GM21381 (cell line): ENCODE measurements around the gene SMG7.
A peak's percentile ranks its signal among the peaks of the same experiment; 100 is the strongest.

ENCODE experiments used
- ATAC-seq: cut with Tn5 transposase; IDR thresholded peaks from one replicate; pipeline ENCODE4 v1.9.1; 2021; ENCODE audit warnings: mild to moderate bottlenecking, moderate library complexity; ENCODE audit not compliant: unreplicated experiment

Gene SMG7

DNA sequence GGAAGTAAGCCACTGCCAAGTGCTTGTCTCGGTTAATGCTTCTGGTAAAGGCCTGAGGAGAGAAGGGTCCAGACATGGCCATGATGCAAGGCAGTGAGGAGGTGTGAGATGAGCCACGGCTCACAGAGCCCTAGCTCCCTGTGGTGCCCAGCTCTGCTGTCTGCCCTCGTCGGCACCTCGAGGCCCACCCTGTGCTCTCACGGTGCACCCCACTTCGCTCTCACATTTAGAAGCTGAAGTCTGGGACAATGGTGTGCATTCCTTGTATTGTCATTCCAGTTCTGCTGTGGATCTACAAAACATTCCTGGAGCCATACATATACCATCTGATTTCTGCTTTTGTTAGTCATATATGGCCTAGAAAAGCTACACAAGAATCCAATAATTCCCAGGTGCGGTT is 114.6 kb downstream of the SMG7 start:
- no peak for ATAC-seq

DNA sequence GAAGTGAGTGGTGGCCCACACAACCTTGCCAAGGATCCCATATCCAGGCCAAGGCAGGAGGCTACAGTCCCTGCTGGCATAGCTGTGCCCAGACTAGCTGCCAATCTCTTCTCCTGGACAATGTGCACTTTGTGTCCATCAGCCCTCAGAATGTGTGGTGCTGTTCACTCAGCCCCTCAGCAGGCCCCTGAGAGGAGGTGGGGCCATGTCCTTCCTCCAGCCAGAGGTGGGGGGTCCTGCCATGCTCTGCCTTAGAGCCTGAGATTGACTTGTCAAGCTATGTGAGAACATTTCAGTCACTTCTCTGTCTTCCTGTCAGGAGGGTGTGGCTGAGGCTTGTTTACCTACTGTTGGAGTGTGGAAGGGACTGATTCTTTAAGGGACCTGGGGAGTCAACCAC is 116.5 kb downstream of the SMG7 start:
- ATAC-seq, result no peak

DNA sequence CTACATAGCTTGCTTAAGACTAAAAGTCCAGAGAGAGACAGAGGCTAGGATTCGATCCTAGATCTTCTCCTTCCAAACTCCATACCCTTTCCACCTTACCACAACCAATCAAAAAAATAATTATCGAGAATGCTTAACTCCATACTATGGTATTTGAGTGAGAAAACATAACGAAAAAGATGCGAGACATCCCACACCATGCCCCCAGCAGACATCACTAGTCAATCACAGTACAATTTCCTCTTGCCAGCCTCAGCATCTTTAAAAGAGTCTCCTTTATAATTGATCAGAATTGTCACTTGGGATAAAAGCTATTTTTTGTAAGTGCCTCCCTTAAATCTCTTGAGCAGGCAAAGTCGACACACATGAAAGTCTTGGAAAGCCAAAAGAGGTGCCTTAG is 117.1 kb downstream of the SMG7 start:
- no peak for ATAC-seq

DNA sequence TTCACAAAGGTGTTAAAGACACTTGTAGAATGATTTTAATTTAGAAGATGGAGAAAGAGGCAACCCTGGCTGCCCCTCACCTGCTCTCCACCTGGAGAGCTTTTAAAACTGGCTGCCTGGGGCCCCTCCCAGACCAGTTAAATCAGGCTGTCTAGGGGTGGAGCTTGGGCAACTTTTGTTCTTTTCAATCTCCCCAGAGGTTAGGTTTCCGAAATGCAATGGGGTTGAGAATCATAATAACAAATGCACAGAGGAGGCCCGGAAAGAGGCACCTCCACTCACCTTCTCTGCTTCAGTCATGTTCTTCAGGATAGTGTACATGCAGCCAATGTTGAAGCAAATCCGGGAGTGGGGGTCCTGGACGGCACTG is 117.6 kb downstream of the SMG7 start:
- peak; percentile 16 for ATAC-seq

DNA sequence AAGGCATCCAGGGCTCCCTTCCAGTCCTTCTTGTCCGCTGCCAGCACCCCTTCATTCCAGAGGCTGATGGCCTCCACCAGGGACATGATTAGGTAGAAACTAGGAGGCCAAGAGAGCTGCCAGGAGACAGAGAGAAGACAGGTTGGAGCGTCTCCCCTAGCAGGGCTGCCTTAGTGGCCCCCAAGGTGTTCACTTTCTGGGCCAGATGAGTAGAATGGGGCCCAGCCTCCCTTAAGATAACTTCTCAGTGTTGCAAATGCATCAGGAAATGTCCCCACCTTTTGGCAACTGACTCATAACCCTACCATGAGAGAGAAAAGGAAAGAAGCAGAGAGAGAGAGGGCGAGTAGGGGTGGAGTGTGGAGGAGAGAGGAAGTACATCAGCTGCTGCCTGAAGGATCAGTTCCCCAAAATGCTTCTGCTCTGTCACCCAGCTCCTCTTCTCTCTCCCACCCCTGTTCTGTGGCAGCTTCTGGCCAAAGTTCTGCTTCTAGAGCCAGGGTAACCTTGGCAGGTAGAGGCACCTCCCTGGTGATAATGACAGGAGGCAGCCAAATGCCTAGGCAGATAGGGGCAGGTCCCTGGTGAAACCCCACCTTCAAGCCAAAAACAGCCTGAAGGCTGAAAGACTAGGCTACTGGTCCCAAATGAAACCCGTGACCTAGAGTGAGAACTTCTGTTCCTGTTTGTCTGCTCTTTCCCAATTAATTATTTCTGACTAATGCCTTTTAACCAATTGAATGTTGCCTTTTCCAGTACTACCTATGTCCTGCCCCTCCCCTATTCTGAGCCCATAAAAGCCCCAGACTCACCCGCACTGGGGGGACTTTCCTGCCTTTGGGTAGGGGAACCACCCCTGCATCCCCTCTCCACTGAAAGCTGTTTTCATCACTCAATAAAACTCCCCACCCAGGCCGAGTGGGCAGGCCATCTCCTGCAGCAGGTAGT is 118.2 kb downstream of the SMG7 start, which contains the start of gene NCF2:
Gene NCF2, minus strand, starts transcription at position 216 of the 948 bp plus-strand sequence. Its CDS starts 130 bp downstream, at position 86.
- peak; percentile 84 for ATAC-seq

DNA sequence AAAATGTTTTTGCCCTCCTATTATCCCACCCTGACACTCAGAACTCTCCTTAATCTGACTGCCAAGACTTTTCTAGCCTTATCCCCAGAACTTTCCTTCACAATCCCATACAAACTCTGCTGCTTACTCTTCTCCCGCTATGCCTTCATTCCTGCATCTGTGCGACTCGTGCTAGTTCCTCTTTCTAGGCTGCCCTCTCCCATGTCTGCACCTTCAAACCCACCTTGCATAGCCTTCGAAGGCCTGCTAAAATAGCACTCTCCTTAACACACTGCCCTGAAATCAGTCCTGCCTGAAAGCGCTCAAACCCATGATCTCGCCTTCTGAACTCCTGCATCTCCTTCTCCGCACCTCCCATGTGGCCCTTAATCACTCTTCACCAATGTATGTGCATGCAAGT is 120.4 kb downstream of the SMG7 start:
- ATAC-seq, result no peak

DNA sequence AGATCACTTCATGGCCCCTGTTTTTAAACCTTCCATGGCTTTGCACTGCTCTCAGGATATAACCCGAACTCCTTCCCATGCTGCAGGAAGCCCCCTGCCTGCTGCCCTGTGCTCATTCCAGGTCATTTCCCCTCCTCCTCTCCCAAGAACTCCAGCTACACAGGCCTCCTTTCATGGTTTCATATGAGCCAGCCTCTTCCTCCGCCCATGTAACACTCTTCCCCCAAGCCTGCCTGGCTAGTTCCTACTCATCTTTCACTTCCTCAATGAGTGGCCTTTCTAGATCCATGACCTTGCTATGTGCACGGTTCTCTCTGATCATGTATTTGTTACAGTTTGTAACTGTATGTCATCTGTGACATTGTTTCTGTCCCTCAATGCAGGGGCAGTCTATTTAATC is 121.1 kb downstream of the SMG7 start:
- peak; percentile 37 for ATAC-seq

DNA sequence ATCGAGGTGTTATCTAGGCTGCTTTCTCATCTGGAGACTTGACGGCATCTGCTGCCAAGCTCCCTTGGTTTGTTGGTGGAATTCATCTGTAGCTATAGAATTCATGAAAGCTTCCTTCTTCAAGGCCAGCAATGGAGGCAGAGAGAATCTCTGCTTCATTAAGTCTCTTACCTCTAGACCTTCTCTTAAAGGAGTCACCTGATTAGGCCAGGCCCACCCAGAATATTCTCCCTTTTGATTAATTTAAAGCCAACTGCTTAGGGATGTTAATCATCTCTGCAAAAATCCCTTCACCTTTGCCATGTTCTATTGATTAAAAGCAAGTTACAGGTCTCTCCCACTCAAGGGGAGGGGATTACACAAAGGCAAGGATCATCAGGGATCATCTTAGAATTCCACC is 123.2 kb downstream of the SMG7 start:
- ATAC-seq, result no peak

DNA sequence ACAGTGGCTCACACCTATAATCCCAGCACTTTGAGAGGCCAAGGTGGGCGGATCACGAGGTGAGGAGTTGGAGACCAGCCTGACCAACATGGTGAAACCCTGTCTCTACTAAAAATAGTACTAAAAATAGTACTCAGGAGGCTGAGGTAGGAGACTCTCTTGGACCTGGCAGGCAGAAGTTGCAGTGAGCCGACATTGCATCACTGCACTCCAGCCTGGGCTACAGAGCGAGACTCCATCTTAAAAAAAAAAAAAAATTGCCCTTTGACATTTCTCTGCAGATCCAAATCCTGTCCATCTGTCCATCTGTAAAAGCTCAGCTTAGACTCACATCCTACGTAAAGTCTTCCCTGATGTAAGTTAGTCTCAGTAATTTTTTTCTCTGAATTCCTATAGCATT is 124.2 kb downstream of the SMG7 start:
- ATAC-seq, result no peak

DNA sequence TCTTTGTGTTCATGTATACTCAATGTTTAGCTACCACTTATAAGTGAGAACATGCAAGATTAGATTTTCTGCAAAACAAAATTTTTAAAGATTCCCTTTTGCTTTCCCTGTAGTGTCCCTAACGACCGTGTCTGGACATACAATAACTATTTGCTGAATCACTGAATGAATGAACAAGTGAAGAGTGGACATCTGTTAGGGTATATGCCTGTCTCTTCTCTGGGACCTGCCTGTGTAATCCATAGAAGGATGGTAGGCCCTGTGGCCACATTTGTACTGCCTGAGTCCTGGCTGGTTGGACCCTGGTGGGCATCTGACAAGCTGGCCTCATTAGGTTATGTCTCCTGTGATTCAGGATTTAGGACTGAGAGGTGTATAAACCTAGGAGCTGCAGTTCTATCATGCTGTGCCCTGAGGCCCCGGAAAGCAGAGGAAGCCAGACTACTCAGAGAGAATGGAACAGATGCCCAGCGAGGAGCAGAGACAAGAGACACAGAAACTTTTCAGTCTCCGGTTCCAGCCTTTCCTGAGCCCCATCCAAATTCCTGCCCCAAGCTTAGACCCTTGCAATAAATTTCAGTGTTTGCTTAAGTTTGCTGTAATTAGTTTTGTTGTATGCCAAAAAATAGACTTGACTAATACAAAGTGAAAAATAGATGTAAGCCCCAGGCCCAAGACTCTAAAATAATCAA is 125.5 kb downstream of the SMG7 start:
- no peak for ATAC-seq

DNA sequence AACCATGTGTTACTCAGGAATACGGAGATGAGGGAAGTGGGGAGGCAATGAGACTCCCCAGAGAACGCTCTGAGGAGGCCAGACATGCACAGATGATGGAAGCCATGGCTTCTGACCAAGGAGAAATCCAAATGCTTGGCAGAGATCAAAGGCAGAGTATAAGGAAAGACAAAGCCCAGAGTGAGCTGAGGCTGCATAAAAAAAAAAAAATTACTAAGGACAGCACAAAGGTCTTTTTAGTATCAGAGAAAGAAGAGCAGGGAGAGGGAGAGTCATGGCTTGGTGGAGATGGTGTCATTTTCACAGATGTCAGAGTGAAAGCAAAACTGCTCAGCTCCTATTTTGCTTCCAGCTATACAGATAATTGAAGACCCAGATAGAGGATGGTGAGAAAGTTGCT is 126.1 kb downstream of the SMG7 start:
- peak; percentile 79 for ATAC-seq

DNA sequence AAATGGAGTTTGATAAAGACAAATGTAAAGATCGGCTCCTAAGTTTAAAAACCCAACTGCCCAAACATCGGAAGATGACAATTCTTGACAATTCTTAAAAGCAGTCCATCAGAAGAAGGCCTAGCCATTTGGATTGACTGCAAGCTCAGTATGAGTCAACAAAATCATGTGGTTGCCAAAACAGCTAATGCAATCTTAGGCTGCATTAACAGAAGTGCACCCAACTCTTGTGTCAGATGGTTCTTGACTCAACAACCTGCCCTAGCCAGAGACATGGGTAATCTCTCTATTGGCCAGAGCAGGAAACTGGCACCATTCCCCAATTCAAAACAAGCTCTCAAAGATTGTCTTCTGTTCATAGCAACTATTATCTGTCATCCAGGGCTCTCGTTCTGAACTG is 127.8 kb downstream of the SMG7 start:
- no peak for ATAC-seq

DNA sequence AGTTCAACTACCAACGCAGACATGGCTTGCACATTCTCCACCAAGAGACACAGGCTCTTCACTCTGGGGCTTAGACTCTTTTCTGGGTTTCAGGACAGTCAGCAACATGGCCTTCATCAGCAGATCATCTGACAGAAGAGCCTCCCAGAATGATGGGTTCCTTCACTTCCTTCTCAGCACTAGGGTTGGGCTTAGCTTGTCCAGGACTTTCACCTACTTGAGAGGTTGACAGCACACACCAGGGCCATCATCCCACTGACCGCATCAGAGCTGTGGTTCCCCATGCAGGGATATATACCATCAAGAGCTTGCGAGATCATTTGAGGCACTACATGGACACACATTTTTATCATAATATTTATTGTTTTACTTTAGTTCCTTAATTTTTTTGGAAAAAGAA is 128.3 kb downstream of the SMG7 start:
- ATAC-seq, result no peak

DNA sequence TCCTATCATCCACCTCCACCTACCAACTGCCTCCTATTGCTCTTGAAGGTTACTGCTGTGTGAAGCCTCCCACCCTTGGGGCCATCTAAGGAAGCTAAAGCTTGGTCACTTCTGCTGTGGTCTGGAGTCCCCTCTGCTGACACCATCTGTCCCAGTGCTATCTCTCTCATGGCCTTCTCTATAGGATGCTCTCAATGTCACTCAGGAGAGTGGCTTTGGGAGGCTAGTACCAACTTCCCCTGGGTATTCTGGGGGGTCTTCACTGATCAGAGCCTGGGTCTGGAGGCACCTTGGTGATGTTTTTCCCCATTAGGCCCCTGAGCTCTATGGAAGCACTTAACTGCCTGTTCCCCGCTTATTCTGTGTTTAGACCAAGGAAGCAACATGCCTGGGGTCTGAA is 130.2 kb downstream of the SMG7 start:
- no peak for ATAC-seq
